Calu3 (cell line): ENCODE measurements around the gene HMOX2. TPM values are rescaled to one million over a fixed set of nuclear protein-coding genes. Genes with fewer than 3 reads are reported as not detected.

Experiments used
- BruUV-seq: library from RNA; stranded (reverse); fragments of 400-500 nt; replicated peaks from 2 replicates; lab custom pipeline; 2021; lab: Mats Ljungman, UMichigan
- CTCF ChIA-PET: fragments of 300-600 bp; sonication (Branson Sonifier 250); formaldehyde crosslinking; loops from one replicate; lab custom pipeline; 2022; ENCODE audit warnings: antibody characterized with exemption; lab: Charles Lee
- DNase-seq: peaks from one replicate; pipeline ENCODE4 v3.0.0; 2022
- H3K27ac Mint-ChIP-seq: one replicate; pipeline ENCODE4 v1.8.0; 2022; ENCODE audit warnings: mixed read lengths; ENCODE audit not compliant: unreplicated experiment
- H3K27me3 Mint-ChIP-seq: one replicate; pipeline ENCODE4 v1.8.0; 2022; ENCODE audit warnings: mixed read lengths; ENCODE audit not compliant: unreplicated experiment
- H3K36me3 Mint-ChIP-seq: one replicate; pipeline ENCODE4 v1.8.0; 2022; ENCODE audit warnings: mild to moderate bottlenecking, moderate library complexity, mixed read lengths; ENCODE audit not compliant: insufficient read depth, unreplicated experiment
- H3K4me1 Mint-ChIP-seq: one replicate; pipeline ENCODE4 v1.8.0; 2022; ENCODE audit warnings: mild to moderate bottlenecking, low read depth, mixed read lengths; ENCODE audit not compliant: unreplicated experiment
- H3K4me3 Mint-ChIP-seq: one replicate; pipeline ENCODE4 v1.8.0; 2022; ENCODE audit warnings: mild to moderate bottlenecking, low read depth, moderate library complexity, mixed read lengths; ENCODE audit not compliant: unreplicated experiment
- H3K9me3 Mint-ChIP-seq: one replicate; pipeline ENCODE4 v1.8.0; 2022; ENCODE audit warnings: low read depth, mixed read lengths; ENCODE audit not compliant: unreplicated experiment
- CTCF ChIP-seq: fragments of 200-600 bp; IDR thresholded peaks from one replicate; pipeline ENCODE4 v1.8.0; 2022; ENCODE audit warnings: antibody characterized with exemption; ENCODE audit not compliant: unreplicated experiment
- intact Hi-C: fragments of 100-400 bp; cut with micrococcal nuclease; formaldehyde crosslinking; loops from one replicate; pipeline ENCODE4 v1.10.0; 2022; ENCODE audit not compliant: unreplicated experiment
- total RNA-seq: library from RNA; stranded (reverse); gene quantifications from 2 replicates; pipeline ENCODE4 v1.2.3, GENCODE V29; 2022

Gene HMOX2
- total RNA-seq, 1 experiment from 2014 or later = 79.2 TPM

GRCh38 chr16:4481963-4482362, 5.8 kb downstream of the HMOX2 start:
- Mint-ChIP-seq H3K9me3 (no peaks in the 10 kb centered on the region), H3K27ac (no peak overlapping the region), H3K4me1 (peaks cover 37% of the 10 kb centered on the region), H3K4me3 (no peak overlapping the region), H3K36me3 (peaks cover 33% of the 10 kb centered on the region), H3K27me3 (no peaks in the 10 kb centered on the region)
- BruUV-seq = no TSS peak
- intact Hi-C loops = no loop called here
- CTCF ChIA-PET = no interaction called here
- DNase-seq = no peak
- no peak for TF ChIP-seq CTCF

- CTCF ChIA-PET = interaction anchor here (1.0 to 2.2 kb wide), 4 partner anchors 8 to 14 kb away, joined by 3 to 7 read pairs (median 4); partner anchors contain the start of gene HMOX2
- H3K4me3 Mint-ChIP-seq = no peak overlapping the region
- H3K9me3 Mint-ChIP-seq = no peaks in the 10 kb centered on the region
- no peak overlapping the region for H3K27ac Mint-ChIP-seq
- TF ChIP-seq CTCF = no peak
- intact Hi-C loops = no loop called here
- no peak for DNase-seq
- peaks cover 54% of the 10 kb centered on the region for H3K4me1 Mint-ChIP-seq
- peaks cover 43% of the 10 kb centered on the region for H3K36me3 Mint-ChIP-seq
- BruUV-seq = no TSS peak
- H3K27me3 Mint-ChIP-seq = no peaks in the 10 kb centered on the region
These were observed 10.1 kb downstream of the HMOX2 start for GRCh38 chr16:4486126-4486893.

- CTCF ChIA-PET = interaction anchor here (0.6 to 2.2 kb wide), 11 partner anchors 10 to 1729 kb away, joined by 3 to 14 read pairs (median 4); partner anchors contain the start of genes C16orf96, HMOX2 and ZNF213
- TF ChIP-seq CTCF = no peak
- no peaks in the 10 kb centered on the region for H3K27me3 Mint-ChIP-seq
- intact Hi-C loops = no loop called here
- BruUV-seq = no TSS peak
- no peak for DNase-seq
- no peaks in the 10 kb centered on the region for H3K9me3 Mint-ChIP-seq
- no peak overlapping the region for H3K4me3 Mint-ChIP-seq
- H3K4me1 Mint-ChIP-seq = peaks cover 47% of the 10 kb centered on the region
- H3K36me3 Mint-ChIP-seq = peaks cover 35% of the 10 kb centered on the region
- no peak overlapping the region for H3K27ac Mint-ChIP-seq
These were observed 11.8 kb downstream of the HMOX2 start for GRCh38 chr16:4487955-4488498.

- TF ChIP-seq CTCF = no peak
- H3K4me1 Mint-ChIP-seq = peaks cover 52% of the 10 kb centered on the region
- H3K27me3 Mint-ChIP-seq = no peaks in the 10 kb centered on the region
- intact Hi-C loops = no loop called here
- H3K36me3 Mint-ChIP-seq = peaks cover 31% of the 10 kb centered on the region
- no peaks in the 10 kb centered on the region for H3K9me3 Mint-ChIP-seq
- H3K4me3 Mint-ChIP-seq = no peak overlapping the region
- CTCF ChIA-PET = interaction anchor here (0.6 to 2.2 kb wide), 10 partner anchors 10 to 1728 kb away, joined by 3 to 14 read pairs (median 4); partner anchors contain the start of genes C16orf96, HMOX2 and ZNF213
- DNase-seq = no peak
- no peak overlapping the region for H3K27ac Mint-ChIP-seq
- BruUV-seq = no TSS peak
These were observed 12.3 kb downstream of the HMOX2 start for GRCh38 chr16:4488499-4488967.
